Liver (tissue), 9 donors: ENCODE results near the gene RETREG1. TPM values are rescaled to one million over a fixed set of nuclear protein-coding genes. Genes with fewer than 3 reads are reported as not detected.
A peak's percentile ranks its signal among the peaks of the same experiment; 100 is the strongest.

Experiments
- DNase-seq: peaks from one replicate; pipeline ENCODE4 v3.0.0-alpha.2; 2017; ENCODE audit warnings: low spot score
- H3K27ac ChIP-seq, 2 donors: one replicate each; pipeline ENCODE4 v1.7.0; 2013; ENCODE audit warnings: inconsistent platforms in 2 of 2, low read length in 2 of 2, control low read depth in 1 of 2, low read depth in 1 of 2, mild to moderate bottlenecking in 1 of 2
- H3K27me3 ChIP-seq, 4 donors: one replicate each; pipeline versions ENCODE4 v1.6.1 to v1.7.0; 2013; ENCODE audit warnings: low read length in 3 of 4, inconsistent platforms in 1 of 4, mild to moderate bottlenecking in 1 of 4, moderate library complexity in 1 of 4; ENCODE audit not compliant: control insufficient read depth in 4 of 4, insufficient read depth in 4 of 4
- H3K36me3 ChIP-seq, 4 donors: one replicate each; pipeline versions ENCODE4 v1.6.1 to v1.7.0; 2013; ENCODE audit warnings: low read length in 3 of 4, mild to moderate bottlenecking in 3 of 4, low read depth in 1 of 4, moderate library complexity in 1 of 4; ENCODE audit not compliant: control insufficient read depth in 4 of 4, insufficient read depth in 3 of 4
- H3K4me1 ChIP-seq, 4 donors: one replicate each; pipeline versions ENCODE4 v1.6.1 to v1.7.0; 2013; ENCODE audit warnings: low read length in 3 of 4, mild to moderate bottlenecking in 3 of 4, moderate library complexity in 1 of 4; ENCODE audit not compliant: control insufficient read depth in 4 of 4, insufficient read depth in 4 of 4
- H3K4me3 ChIP-seq, 3 donors: one replicate each; pipeline versions ENCODE4 v1.6.1 to v1.7.0; 2013; ENCODE audit warnings: low read length in 3 of 3, control low read depth in 1 of 3, low read depth in 1 of 3, mild to moderate bottlenecking in 1 of 3
- H3K9ac ChIP-seq, 2 donors: one replicate each; pipeline ENCODE4 v1.7.0; 2013; ENCODE audit warnings: low read length in 2 of 2, mild to moderate bottlenecking in 2 of 2, moderate library complexity in 2 of 2, control low read depth in 1 of 2, low read depth in 1 of 2
- H3K9me3 ChIP-seq, 4 donors: one replicate each; pipeline versions ENCODE4 v1.6.1 to v1.7.0; 2013; ENCODE audit warnings: low read length in 3 of 4; ENCODE audit not compliant: control insufficient read depth in 4 of 4
- ATF3 ChIP-seq: IDR thresholded peaks from 2 replicates; pipeline ENCODE4 v1.6.1; 2016; ENCODE audit warnings: antibody characterized with exemption
- EGR1 ChIP-seq, 2 donors: IDR thresholded peaks; 2 replicates each; pipeline ENCODE4 v1.6.1; 2016 to 2018; ENCODE audit warnings: antibody characterized with exemption in 2 of 2, low read depth in 2 of 2
- FOXA1 ChIP-seq: IDR thresholded peaks from 2 replicates; pipeline ENCODE4 v1.6.1; 2016; ENCODE audit warnings: antibody characterized with exemption
- FOXA2 ChIP-seq: IDR thresholded peaks from 2 replicates; pipeline ENCODE4 v1.6.1; 2016; ENCODE audit warnings: antibody characterized with exemption
- GABPA ChIP-seq, 2 donors: IDR thresholded peaks in 1 of 2; conservative IDR thresholded peaks in 1 of 2; 2 replicates each; pipeline ENCODE4 v1.6.1; 2016; ENCODE audit warnings: antibody characterized with exemption in 2 of 2, mild to moderate bottlenecking in 1 of 2, moderate library complexity in 1 of 2
- HNF4A ChIP-seq, 2 donors: conservative IDR thresholded peaks; 2 replicates each; pipeline ENCODE4 v1.6.1; 2016; ENCODE audit warnings: antibody characterized with exemption in 2 of 2, mild to moderate bottlenecking in 2 of 2
- HNF4G ChIP-seq: IDR thresholded peaks from 2 replicates; pipeline ENCODE4 v1.6.1; 2016; ENCODE audit warnings: antibody characterized with exemption
- JUND ChIP-seq, 2 donors: IDR thresholded peaks; 2 replicates each; pipeline ENCODE4 v1.6.1; 2016; ENCODE audit warnings: antibody characterized with exemption in 2 of 2
- MAX ChIP-seq: IDR thresholded peaks from 2 replicates; pipeline ENCODE4 v1.6.1; 2016; ENCODE audit warnings: antibody characterized with exemption
- NR2F2 ChIP-seq: IDR thresholded peaks from 2 replicates; pipeline ENCODE4 v1.6.1; 2016; ENCODE audit warnings: antibody characterized with exemption
- RAD21 ChIP-seq, 2 donors: IDR thresholded peaks; 2 replicates each; pipeline ENCODE4 v1.6.1; 2016; ENCODE audit warnings: antibody characterized with exemption in 2 of 2, mild to moderate bottlenecking in 2 of 2
- REST ChIP-seq: IDR thresholded peaks from 2 replicates; pipeline ENCODE4 v1.6.1; 2016; ENCODE audit warnings: antibody characterized with exemption, mild to moderate bottlenecking
- RXRA ChIP-seq, 2 donors: IDR thresholded peaks; 2 replicates each; pipeline ENCODE4 v1.6.1; 2017 to 2018; ENCODE audit warnings: antibody characterized with exemption in 2 of 2, mild to moderate bottlenecking in 1 of 2
- SP1 ChIP-seq: IDR thresholded peaks from 2 replicates; pipeline ENCODE4 v1.6.1; 2018; ENCODE audit warnings: antibody characterized with exemption, mild to moderate bottlenecking
- TAF1 ChIP-seq: conservative IDR thresholded peaks from 2 replicates; pipeline ENCODE4 v1.6.1; 2016; ENCODE audit warnings: antibody characterized with exemption, mild to moderate bottlenecking
- YY1 ChIP-seq: IDR thresholded peaks from 2 replicates; pipeline ENCODE4 v1.6.1; 2016; ENCODE audit warnings: antibody characterized with exemption, mild to moderate bottlenecking
- ZBTB33 ChIP-seq: IDR thresholded peaks from 2 replicates; pipeline ENCODE4 v1.6.1; 2016; ENCODE audit warnings: antibody characterized with exemption
- WGBS: extraction: QIAGEN DNeasy Blood & Tissue Kit; methylation state at CpG from one replicate; pipeline ENCODE4 v1.1.7; 2013; 5-methylcytosine and 5-hydroxymethylcytosine counted together
- polyA plus RNA-seq, 2 donors: library from polyadenylated mRNA; stranded (reverse) in 1 of 2; unstranded in 1 of 2; fragments of 200-250 nt in 1 of 2; fragments of >200 nt in 1 of 2; fragmentation: Nextera tagmentation in 1 of 2; extraction: Ambion mirVana in 1 of 2; gene quantifications; one replicate each; pipeline versions ENCODE4 v1.2.1 to v1.2.3, GENCODE V29; 2013 to 2015
- total RNA-seq, 2 donors: library from RNA; depleted of rRNA; stranded (reverse); fragments of >200 nt; gene quantifications; one replicate each; pipeline ENCODE4 v1.2.3, GENCODE V29; 2014
- TF ChIP-seq, protein P1 (sequence below): fragments of 150-350 bp; IDR thresholded peaks from 2 replicates; pipeline ENCODE4 v1.5.1; 2017; ENCODE audit warnings: improper control_type of control experiment, low read depth, low read length; ENCODE audit not compliant: missing input control
- donor health status: healthy.
- donor health status: healthy.
- donor health status: healthy.
- donor health status: healthy.
- donor health status: healthy.

RETREG1 gene
- total and polyA plus RNA-seq, 4 donors: 0.70 to 28.1 (median 4.2) TPM

GRCh38 chr5:16618138-16618897, 1.5 kb upstream of the RETREG1 start:
- Histone ChIP-seq H3K9ac (no peak overlapping the region), H3K9me3 (no peaks in the 10 kb centered on the region), H3K27me3 (no peaks in the 10 kb centered on the region), H3K4me1 (peaks cover 0 to 16% (median 10%) of the 10 kb centered on the region in 4 donors), H3K4me3 (no peak overlapping the region), H3K36me3 (no peaks in the 10 kb centered on the region), H3K27ac (no peak overlapping the region)
- 88% methylated on average over 10 of the region's 10 CpGs for WGBS
- no peak for DNase-seq
- no peak for TF ChIP-seq TAF1
- no peak for TF ChIP-seq RXRA (IDR thresholded peaks at IDR 0.05)
- TF ChIP-seq NR2F2: no peak
- no peak for TF ChIP-seq ZBTB33
- TF ChIP-seq FOXA2: no peak
- TF ChIP-seq EGR1 (IDR thresholded peaks at IDR 0.05; ENCODE audit: low read depth in 2 of 2): no peak
- no peak for TF ChIP-seq RAD21 (IDR thresholded peaks at IDR 0.05)
- TF ChIP-seq, protein P1, sequence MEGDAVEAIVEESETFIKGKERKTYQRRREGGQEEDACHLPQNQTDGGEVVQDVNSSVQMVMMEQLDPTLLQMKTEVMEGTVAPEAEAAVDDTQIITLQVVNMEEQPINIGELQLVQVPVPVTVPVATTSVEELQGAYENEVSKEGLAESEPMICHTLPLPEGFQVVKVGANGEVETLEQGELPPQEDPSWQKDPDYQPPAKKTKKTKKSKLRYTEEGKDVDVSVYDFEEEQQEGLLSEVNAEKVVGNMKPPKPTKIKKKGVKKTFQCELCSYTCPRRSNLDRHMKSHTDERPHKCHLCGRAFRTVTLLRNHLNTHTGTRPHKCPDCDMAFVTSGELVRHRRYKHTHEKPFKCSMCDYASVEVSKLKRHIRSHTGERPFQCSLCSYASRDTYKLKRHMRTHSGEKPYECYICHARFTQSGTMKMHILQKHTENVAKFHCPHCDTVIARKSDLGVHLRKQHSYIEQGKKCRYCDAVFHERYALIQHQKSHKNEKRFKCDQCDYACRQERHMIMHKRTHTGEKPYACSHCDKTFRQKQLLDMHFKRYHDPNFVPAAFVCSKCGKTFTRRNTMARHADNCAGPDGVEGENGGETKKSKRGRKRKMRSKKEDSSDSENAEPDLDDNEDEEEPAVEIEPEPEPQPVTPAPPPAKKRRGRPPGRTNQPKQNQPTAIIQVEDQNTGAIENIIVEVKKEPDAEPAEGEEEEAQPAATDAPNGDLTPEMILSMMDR: no peak

DNA sequence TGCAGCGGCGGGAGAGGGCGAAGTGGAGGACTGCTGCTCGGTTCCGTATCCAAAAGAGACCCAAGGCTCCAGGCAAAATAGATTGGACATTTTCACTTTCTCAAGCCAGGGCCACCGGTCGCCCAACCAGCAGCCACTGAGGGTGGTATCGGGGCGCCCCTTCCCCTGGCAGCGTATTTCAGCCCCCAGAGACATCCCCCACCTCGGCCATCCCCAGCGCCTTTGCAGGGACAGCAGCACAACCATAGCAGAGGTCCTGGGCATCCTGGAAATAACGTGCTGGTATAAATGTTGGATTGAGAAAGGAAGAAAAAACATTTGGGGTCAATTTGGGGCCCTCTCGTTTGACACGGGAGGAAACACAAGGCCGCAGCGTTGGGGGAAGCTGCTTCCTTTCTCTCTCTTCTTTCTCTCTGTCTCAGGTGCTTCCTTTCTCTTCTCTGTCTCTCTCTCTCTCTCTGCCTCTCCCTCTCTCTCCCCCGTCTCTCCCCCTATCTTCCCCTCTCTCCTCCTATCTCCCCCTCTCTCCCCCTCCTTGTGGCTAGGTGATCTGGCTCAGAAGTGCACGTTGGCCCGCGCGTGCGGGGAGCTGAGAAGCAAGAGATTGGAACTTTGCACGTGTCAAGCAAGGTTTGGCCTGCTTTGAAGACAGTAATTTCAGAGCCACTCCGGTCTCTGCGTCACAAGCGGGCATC, 624 bp upstream of the RETREG1 start:
- DNase-seq: no peak
- peak overlapping the region in 2 of 3 donors; percentile 51 to 92 for H3K4me3 ChIP-seq
- no peaks in the 10 kb centered on the region for H3K27me3 ChIP-seq
- H3K9ac ChIP-seq: no peak overlapping the region
- H3K36me3 ChIP-seq: no peaks in the 10 kb centered on the region
- no peak overlapping the region for H3K27ac ChIP-seq
- H3K4me1 ChIP-seq: peaks cover 0 to 16% (median 10%) of the 10 kb centered on the region in 4 donors
- H3K9me3 ChIP-seq: no peaks in the 10 kb centered on the region
- WGBS: 47% methylated on average over 27 of the region's 27 CpGs
- TF ChIP-seq HNF4G (no peak), RAD21 (IDR thresholded peaks at IDR 0.05) (no peak), EGR1 (IDR thresholded peaks at IDR 0.05; ENCODE audit: low read depth in 2 of 2) (no peak), MAX (no peak), GABPA (IDR thresholded peaks at IDR 0.05 in 1 of 2, conservative IDR thresholded peaks at IDR 0.05 in 1 of 2) (no peak), JUND (IDR thresholded peaks at IDR 0.05) (no peak), RXRA (IDR thresholded peaks at IDR 0.05) (no peak), YY1 (no peak), NR2F2 (no peak), TAF1 (no peak), FOXA2 (no peak), SP1 (no peak), REST (no peak), FOXA1 (no peak), ATF3 (no peak), HNF4A (conservative IDR thresholded peaks at IDR 0.05) (no peak)
- TF ChIP-seq, protein P1: no peak
